ENCODE measurements around the gene DCAF12.

The DCAF12 gene

GRCh38 chr9:34126207-34127034 is at the start of gene DCAF12:
TSS of gene DCAF12 (minus strand) at chr9:34126698. CDS start at chr9:34126431, 267 bp downstream.
- H3K4me3 Mint-ChIP-seq, result peak within 1 kb of the TSS; percentile 100
- H3K4me1 Mint-ChIP-seq (ENCODE audit: low read depth), result peaks cover 54% of the 10 kb centered on the region
- peak within 1 kb of the TSS; percentile 97 for H3K27ac Mint-ChIP-seq
- no peaks in the 10 kb centered on the region for H3K9me3 Mint-ChIP-seq
- H3K36me3 Mint-ChIP-seq (ENCODE audit: low read depth), result peaks cover 31% of the 10 kb centered on the region
- H3K27me3 Mint-ChIP-seq, result peaks cover 34% of the 10 kb centered on the region
- intact Hi-C loops (cut with micrococcal nuclease), result loop anchor here (2.0 to 5.0 kb wide), 2 partner anchors 78 to 201 kb away; partner anchors contain the start of genes KIF24, NUDT2 and UBAP2

- no peak overlapping the region for H3K4me3 Mint-ChIP-seq
- no peaks in the 10 kb centered on the region for H3K9me3 Mint-ChIP-seq
- H3K4me1 Mint-ChIP-seq (ENCODE audit: low read depth), result peaks cover 27% of the 10 kb centered on the region
- intact Hi-C loops (cut with micrococcal nuclease), result no loop called here
- H3K27me3 Mint-ChIP-seq, result peaks cover 4% of the 10 kb centered on the region
- peaks cover 14% of the 10 kb centered on the region for H3K36me3 Mint-ChIP-seq (ENCODE audit: low read depth)
- H3K27ac Mint-ChIP-seq, result no peak overlapping the region
These were observed 49.6 kb upstream of the DCAF12 start for GRCh38 chr9:34176089-34176488.

- Mint-ChIP-seq H3K4me3 (no peak overlapping the region), H3K27me3 (peaks cover 4% of the 10 kb centered on the region), H3K36me3 (ENCODE audit: low read depth) (no peaks in the 10 kb centered on the region), H3K27ac (peak overlapping the region; percentile 22), H3K4me1 (ENCODE audit: low read depth) (peaks cover 19% of the 10 kb centered on the region), H3K9me3 (no peaks in the 10 kb centered on the region)
- intact Hi-C loops (cut with micrococcal nuclease), result no loop called here
These were observed 45.4 kb upstream of the DCAF12 start for GRCh38 chr9:34171753-34172535.

- Mint-ChIP-seq H3K4me1 (ENCODE audit: low read depth) (peaks cover 19% of the 10 kb centered on the region), H3K36me3 (ENCODE audit: low read depth) (no peaks in the 10 kb centered on the region), H3K27ac (no peak overlapping the region), H3K4me3 (no peak overlapping the region), H3K27me3 (peaks cover 4% of the 10 kb centered on the region), H3K9me3 (no peaks in the 10 kb centered on the region)
- intact Hi-C loops (cut with micrococcal nuclease), result no loop called here
These were observed 43.9 kb upstream of the DCAF12 start for GRCh38 chr9:34170237-34170991.

GRCh38 chr9:34169125-34169524 is 42.6 kb upstream of the DCAF12 start:
- Mint-ChIP-seq H3K9me3 (no peaks in the 10 kb centered on the region), H3K4me1 (ENCODE audit: low read depth) (peaks cover 19% of the 10 kb centered on the region), H3K4me3 (no peak overlapping the region), H3K27me3 (peaks cover 1% of the 10 kb centered on the region), H3K27ac (no peak overlapping the region), H3K36me3 (ENCODE audit: low read depth) (no peaks in the 10 kb centered on the region)
- intact Hi-C loops (cut with micrococcal nuclease), result no loop called here

GRCh38 chr9:34163434-34163833 is 36.9 kb upstream of the DCAF12 start:
- H3K27ac Mint-ChIP-seq, result no peak overlapping the region
- H3K9me3 Mint-ChIP-seq, result no peaks in the 10 kb centered on the region
- intact Hi-C loops (cut with micrococcal nuclease), result no loop called here
- H3K36me3 Mint-ChIP-seq (ENCODE audit: low read depth), result no peaks in the 10 kb centered on the region
- no peak overlapping the region for H3K4me3 Mint-ChIP-seq
- peaks cover 15% of the 10 kb centered on the region for H3K4me1 Mint-ChIP-seq (ENCODE audit: low read depth)
- no peaks in the 10 kb centered on the region for H3K27me3 Mint-ChIP-seq

GRCh38 chr9:34158362-34158869 is 31.9 kb upstream of the DCAF12 start:
- H3K27me3 Mint-ChIP-seq, result no peaks in the 10 kb centered on the region
- no peaks in the 10 kb centered on the region for H3K36me3 Mint-ChIP-seq (ENCODE audit: low read depth)
- no peaks in the 10 kb centered on the region for H3K9me3 Mint-ChIP-seq
- H3K4me1 Mint-ChIP-seq (ENCODE audit: low read depth), result peaks cover 12% of the 10 kb centered on the region
- intact Hi-C loops (cut with micrococcal nuclease), result no loop called here
- H3K4me3 Mint-ChIP-seq, result no peak overlapping the region
- no peak overlapping the region for H3K27ac Mint-ChIP-seq

- Mint-ChIP-seq H3K4me3 (no peak overlapping the region), H3K4me1 (ENCODE audit: low read depth) (peaks cover 9% of the 10 kb centered on the region)
- intact Hi-C loops (cut with micrococcal nuclease), result no loop called here
These were observed 31.4 kb upstream of the DCAF12 start for GRCh38 chr9:34157898-34158297.

GRCh38 chr9:34157318-34157717 is 30.8 kb upstream of the DCAF12 start:
- no peaks in the 10 kb centered on the region for H3K9me3 Mint-ChIP-seq
- intact Hi-C loops (cut with micrococcal nuclease), result no loop called here
- peaks cover 9% of the 10 kb centered on the region for H3K4me1 Mint-ChIP-seq (ENCODE audit: low read depth)
- H3K36me3 Mint-ChIP-seq (ENCODE audit: low read depth), result no peaks in the 10 kb centered on the region
- no peak overlapping the region for H3K4me3 Mint-ChIP-seq
- no peak overlapping the region for H3K27ac Mint-ChIP-seq
- no peaks in the 10 kb centered on the region for H3K27me3 Mint-ChIP-seq

More at GRCh38 chr9:34157898-34158297, 31.4 kb upstream of the DCAF12 start:
- no peaks in the 10 kb centered on the region for H3K27me3 Mint-ChIP-seq
- no peak overlapping the region for H3K27ac Mint-ChIP-seq
- H3K36me3 Mint-ChIP-seq (ENCODE audit: low read depth), result no peaks in the 10 kb centered on the region
- H3K9me3 Mint-ChIP-seq, result no peaks in the 10 kb centered on the region

- no peaks in the 10 kb centered on the region for H3K9me3 Mint-ChIP-seq
- H3K27ac Mint-ChIP-seq, result no peak overlapping the region
- H3K36me3 Mint-ChIP-seq (ENCODE audit: low read depth), result no peaks in the 10 kb centered on the region
- peaks cover 9% of the 10 kb centered on the region for H3K4me1 Mint-ChIP-seq (ENCODE audit: low read depth)
- intact Hi-C loops (cut with micrococcal nuclease), result no loop called here
- H3K4me3 Mint-ChIP-seq, result no peak overlapping the region
- H3K27me3 Mint-ChIP-seq, result peaks cover 10% of the 10 kb centered on the region
These were observed 27.6 kb upstream of the DCAF12 start for GRCh38 chr9:34154057-34154456.

- no peak overlapping the region for H3K27ac Mint-ChIP-seq
- H3K4me1 Mint-ChIP-seq (ENCODE audit: low read depth), result peaks cover 4% of the 10 kb centered on the region
- no peaks in the 10 kb centered on the region for H3K36me3 Mint-ChIP-seq (ENCODE audit: low read depth)
- H3K4me3 Mint-ChIP-seq, result no peak overlapping the region
- H3K27me3 Mint-ChIP-seq, result peaks cover 17% of the 10 kb centered on the region
- intact Hi-C loops (cut with micrococcal nuclease), result no loop called here
- no peaks in the 10 kb centered on the region for H3K9me3 Mint-ChIP-seq
These were observed 24.9 kb upstream of the DCAF12 start for GRCh38 chr9:34151398-34151797.

GRCh38 chr9:34145165-34145564 is 18.7 kb upstream of the DCAF12 start:
- no peak overlapping the region for H3K4me3 Mint-ChIP-seq
- intact Hi-C loops (cut with micrococcal nuclease), result no loop called here
- H3K9me3 Mint-ChIP-seq, result no peaks in the 10 kb centered on the region
- H3K4me1 Mint-ChIP-seq (ENCODE audit: low read depth), result peaks cover 21% of the 10 kb centered on the region
- H3K27me3 Mint-ChIP-seq, result peaks cover 28% of the 10 kb centered on the region
- H3K36me3 Mint-ChIP-seq (ENCODE audit: low read depth), result no peaks in the 10 kb centered on the region
- no peak overlapping the region for H3K27ac Mint-ChIP-seq

GRCh38 chr9:34143116-34143515 is 16.6 kb upstream of the DCAF12 start:
- H3K36me3 Mint-ChIP-seq (ENCODE audit: low read depth), result no peaks in the 10 kb centered on the region
- intact Hi-C loops (cut with micrococcal nuclease), result no loop called here
- peaks cover 25% of the 10 kb centered on the region for H3K27me3 Mint-ChIP-seq
- H3K4me3 Mint-ChIP-seq, result no peak overlapping the region
- H3K4me1 Mint-ChIP-seq (ENCODE audit: low read depth), result peaks cover 28% of the 10 kb centered on the region
- H3K27ac Mint-ChIP-seq, result peak overlapping the region; percentile 14
- no peaks in the 10 kb centered on the region for H3K9me3 Mint-ChIP-seq
